HG03103 (cell line): ENCODE data around the gene GRID1.

ENCODE experiments used
- ATAC-seq: cut with Tn5 transposase; IDR thresholded peaks from one replicate; pipeline ENCODE4 v1.9.1; 2021; ENCODE audit warnings: low read depth; ENCODE audit not compliant: unreplicated experiment

The GRID1 gene

GRCh38 chr10:86234541-86235270 lies 131.9 kb downstream of the GRID1 start:
- ATAC-seq, result no peak

GRCh38 chr10:86234107-86234506 lies 132.5 kb downstream of the GRID1 start:
- ATAC-seq, result no peak

- ATAC-seq, result no peak
These were observed 133.5 kb downstream of the GRID1 start for GRCh38 chr10:86233131-86233530.

- no peak for ATAC-seq
These were observed 134.0 kb downstream of the GRID1 start for GRCh38 chr10:86232644-86233043.

- ATAC-seq, result no peak
These were observed 134.6 kb downstream of the GRID1 start for GRCh38 chr10:86231796-86232560.

- ATAC-seq, result no peak
These were observed 135.9 kb downstream of the GRID1 start for GRCh38 chr10:86230557-86231180.

GRCh38 chr10:86229811-86230556 lies 136.6 kb downstream of the GRID1 start:
- ATAC-seq, result no peak

GRCh38 chr10:86229376-86229775 lies 137.2 kb downstream of the GRID1 start:
- ATAC-seq, result no peak

GRCh38 chr10:86227501-86228258 lies 138.9 kb downstream of the GRID1 start:
- ATAC-seq, result no peak

GRCh38 chr10:86226781-86227201 lies 139.8 kb downstream of the GRID1 start:
- no peak for ATAC-seq

- no peak for ATAC-seq
These were observed 140.6 kb downstream of the GRID1 start for GRCh38 chr10:86226016-86226415.

- ATAC-seq, result peak; percentile 25
These were observed 141.4 kb downstream of the GRID1 start for GRCh38 chr10:86225103-86225782.

- ATAC-seq, result peak; percentile 72
These were observed 142.1 kb downstream of the GRID1 start for GRCh38 chr10:86224354-86225102.

- ATAC-seq, result no peak
These were observed 143.3 kb downstream of the GRID1 start for GRCh38 chr10:86223256-86223655.

- no peak for ATAC-seq
These were observed 143.9 kb downstream of the GRID1 start for GRCh38 chr10:86222687-86223086.

GRCh38 chr10:86222336-86222650 lies 144.3 kb downstream of the GRID1 start:
- ATAC-seq, result no peak

- ATAC-seq, result no peak
These were observed 144.9 kb downstream of the GRID1 start for GRCh38 chr10:86221442-86222335.

GRCh38 chr10:86220626-86221025 lies 146.0 kb downstream of the GRID1 start:
- no peak for ATAC-seq
